Subcutaneous adipose tissue (tissue), 4 donors: Measurements from ENCODE around the gene PHF3. TPM values are rescaled to one million over a fixed set of nuclear protein-coding genes. Genes with fewer than 3 reads are reported as not detected.

Experiments
- small RNA-seq: library from RNA; depleted of rRNA; stranded (forward); fragments of <200 nt; gene quantifications from one replicate; pipeline ENCODE3, GENCODE V24; 2016
- total RNA-seq, 4 donors: library from RNA; depleted of rRNA; stranded (reverse); fragments of >200 nt; gene quantifications; one replicate each; pipeline ENCODE4 v1.1.0, GENCODE V29; 2016
- TF ChIP-seq, protein P1 (sequence below): fragments of 450-650 bp; IDR thresholded peaks from one replicate; pipeline ENCODE4 v1.5.1; 2016; ENCODE audit warnings: low read depth, mild to moderate bottlenecking, control low read depth, antibody characterized with exemption, moderate library complexity

The PHF3 gene
- total RNA-seq, 4 donors from 2014 or later, result 83.0 to 110 (median 91.3) TPM

DNA sequence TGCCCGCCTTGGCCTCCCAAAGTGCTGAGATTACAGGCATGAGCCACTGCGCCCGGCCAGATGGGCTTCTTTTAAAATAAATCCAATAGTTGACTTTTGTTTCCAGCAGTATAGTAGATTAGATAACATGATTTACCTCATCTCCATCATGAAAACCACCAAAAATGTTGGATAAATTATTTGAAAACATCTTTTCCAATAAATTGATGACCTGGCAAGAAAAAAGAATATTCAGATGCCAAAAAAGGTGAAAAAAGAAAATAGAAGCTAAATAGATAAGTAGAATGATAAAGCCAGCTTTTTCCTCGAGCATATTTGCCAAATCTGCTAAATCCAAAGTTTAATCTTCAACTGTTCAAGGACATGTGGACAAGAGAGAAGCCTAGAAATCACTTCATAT is 109.2 kb downstream of the PHF3 start:
- TF ChIP-seq, protein P1, sequence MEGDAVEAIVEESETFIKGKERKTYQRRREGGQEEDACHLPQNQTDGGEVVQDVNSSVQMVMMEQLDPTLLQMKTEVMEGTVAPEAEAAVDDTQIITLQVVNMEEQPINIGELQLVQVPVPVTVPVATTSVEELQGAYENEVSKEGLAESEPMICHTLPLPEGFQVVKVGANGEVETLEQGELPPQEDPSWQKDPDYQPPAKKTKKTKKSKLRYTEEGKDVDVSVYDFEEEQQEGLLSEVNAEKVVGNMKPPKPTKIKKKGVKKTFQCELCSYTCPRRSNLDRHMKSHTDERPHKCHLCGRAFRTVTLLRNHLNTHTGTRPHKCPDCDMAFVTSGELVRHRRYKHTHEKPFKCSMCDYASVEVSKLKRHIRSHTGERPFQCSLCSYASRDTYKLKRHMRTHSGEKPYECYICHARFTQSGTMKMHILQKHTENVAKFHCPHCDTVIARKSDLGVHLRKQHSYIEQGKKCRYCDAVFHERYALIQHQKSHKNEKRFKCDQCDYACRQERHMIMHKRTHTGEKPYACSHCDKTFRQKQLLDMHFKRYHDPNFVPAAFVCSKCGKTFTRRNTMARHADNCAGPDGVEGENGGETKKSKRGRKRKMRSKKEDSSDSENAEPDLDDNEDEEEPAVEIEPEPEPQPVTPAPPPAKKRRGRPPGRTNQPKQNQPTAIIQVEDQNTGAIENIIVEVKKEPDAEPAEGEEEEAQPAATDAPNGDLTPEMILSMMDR, result no peak

DNA sequence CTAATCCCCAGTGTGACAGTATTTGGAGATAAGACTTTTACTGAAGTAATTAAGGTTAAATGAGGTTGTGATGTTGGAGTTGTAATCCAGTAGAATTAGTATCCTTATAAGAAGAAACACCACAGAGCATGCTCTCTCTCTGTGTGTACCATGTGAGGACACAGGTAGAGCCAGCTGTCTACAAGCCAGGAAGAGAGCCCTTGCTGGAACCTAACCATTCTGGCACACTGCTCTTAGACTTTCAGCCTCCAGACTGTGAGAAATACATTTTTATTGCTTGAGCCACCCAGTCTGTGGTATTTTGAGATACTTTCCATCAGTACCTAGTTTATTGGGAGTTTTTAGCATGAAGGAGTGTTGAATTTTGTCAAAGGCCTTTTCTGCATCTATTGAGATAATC is 110.2 kb downstream of the PHF3 start:
- TF ChIP-seq, protein P1, result no peak

DNA sequence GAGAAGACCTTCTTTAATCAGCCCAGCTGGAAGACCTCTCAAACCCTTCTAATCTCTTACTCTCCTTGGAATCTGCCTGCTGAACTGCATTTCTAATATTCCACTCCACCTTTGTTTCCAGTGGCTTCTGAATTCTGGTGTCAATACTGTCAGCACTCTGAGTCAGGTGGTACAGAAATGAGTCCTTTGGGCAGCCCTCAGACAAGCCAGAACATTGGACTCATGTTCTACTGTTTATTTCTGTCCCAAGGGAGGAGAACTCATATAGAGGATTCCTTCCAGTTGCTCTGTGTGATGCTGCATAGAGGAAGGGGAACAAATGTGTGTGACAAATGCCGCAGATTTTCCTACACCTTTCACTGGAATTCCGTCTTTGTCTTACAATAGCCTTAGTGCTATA is 114.8 kb downstream of the PHF3 start:
- TF ChIP-seq, protein P1, result no peak

DNA sequence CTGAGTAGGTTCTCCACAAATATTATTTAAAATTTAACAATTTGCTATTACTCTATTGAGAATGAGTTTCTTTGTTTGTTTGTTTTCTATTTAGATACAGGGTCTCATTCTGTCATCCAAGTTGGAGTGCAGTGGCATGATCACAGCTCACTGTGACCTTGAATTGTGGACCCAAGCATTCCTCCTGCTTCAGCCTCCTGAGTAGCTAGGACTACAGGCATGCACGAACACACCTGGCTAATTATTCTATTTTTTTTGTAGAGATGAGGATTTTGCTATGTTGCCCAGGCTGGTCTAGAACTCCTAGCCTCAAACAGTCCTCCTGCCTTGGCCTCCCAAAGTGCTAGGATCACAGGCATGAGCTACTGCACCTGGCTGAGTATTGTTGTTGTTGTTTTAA is 122.2 kb downstream of the PHF3 start:
- TF ChIP-seq, protein P1, result no peak

DNA sequence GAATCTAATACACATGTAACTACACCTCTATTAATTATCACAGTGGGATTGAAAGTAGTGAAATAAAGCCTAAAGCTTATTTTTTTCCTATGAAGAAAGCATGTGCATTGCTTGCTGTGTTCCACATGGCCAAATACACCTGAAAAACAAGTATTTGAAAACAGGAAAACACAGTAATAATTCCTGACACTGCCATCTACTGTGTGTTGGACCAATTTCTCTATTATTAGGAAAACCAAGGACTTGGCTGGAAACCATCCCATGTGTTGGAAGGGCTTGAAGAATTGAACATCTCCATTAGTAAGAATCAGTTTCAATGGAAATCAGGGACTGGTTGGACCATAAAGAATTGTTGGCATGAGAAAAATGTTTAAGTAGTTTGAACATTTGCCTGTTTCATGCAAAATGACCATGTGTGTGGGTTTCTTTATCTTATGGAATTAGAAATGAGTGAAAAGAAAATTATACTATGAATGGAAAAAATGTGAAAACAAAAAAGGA is 124.1 kb downstream of the PHF3 start:
- TF ChIP-seq, protein P1, result no peak

DNA sequence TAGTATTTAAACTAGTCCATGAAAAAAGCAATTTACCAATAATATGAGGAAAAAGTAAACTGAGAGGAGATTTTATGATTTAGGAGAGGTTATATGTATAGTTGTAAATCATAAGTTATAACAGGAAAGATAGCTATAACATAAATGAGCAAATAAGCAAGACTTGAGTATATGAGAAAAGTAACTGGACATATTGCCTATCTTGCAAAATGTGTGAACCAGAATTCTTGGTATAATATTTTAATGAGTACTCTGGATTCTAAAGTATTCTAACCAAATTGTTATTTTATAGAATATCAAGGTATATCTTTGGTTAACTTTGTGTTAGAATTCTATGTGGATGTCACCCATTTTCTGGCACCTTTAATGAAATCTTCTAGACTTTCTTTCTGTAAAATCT is 124.6 kb downstream of the PHF3 start:
- TF ChIP-seq, protein P1, result no peak

DNA sequence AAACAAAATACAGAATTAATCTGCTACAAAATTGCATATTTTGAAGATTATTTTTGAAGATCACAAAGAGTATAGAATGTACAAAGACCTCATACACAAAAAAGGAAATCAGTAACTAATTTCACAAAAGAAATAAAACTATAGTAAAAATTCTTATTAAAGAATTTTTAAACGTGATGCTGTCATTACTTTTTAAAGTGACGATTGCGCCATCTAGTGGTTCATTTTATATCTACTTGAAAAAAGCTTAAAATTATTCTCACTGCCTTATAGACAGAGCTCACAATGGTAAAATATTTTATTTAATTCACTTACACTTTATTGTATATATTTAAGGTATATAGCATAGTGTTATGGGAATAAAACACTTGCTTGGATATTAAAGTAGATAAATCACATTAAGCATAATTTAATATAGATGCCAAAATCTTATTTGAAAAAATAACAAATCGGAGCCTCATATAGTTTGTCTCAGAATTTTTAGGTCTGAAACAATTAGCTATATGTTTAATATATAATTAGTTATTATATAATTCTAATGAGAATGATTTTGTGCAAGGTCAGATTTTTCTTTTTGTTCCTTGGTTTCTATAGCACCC is 128.8 kb downstream of the PHF3 start:
- TF ChIP-seq, protein P1, result no peak

Small RNA genes within 50 kb of the gene (small RNA-seq; reads per million reads assigned to genes)
- gene AL513043.1, result not detected

Other genes with a start within 250 kb of the PHF3 start
- 10 to 100 TPM; 24.9 to 47.9 (median 32.5) TPM for gene PTP4A1, start 63.3 kb upstream of the PHF3 start, total RNA-seq